ENCODE results near the gene PI4KA.

GRCh38 chr22:20677684-20678242, 180.8 kb downstream of the PI4KA start:
- TF ChIP-seq CTCF (IDR thresholded peaks at IDR 0.05) (no peak), POLR2A (IDR thresholded peaks at IDR 0.05) (no peak)

Measured in right lobe of liver (tissue), 4 donors.